HG03432 (cell line): ENCODE data around the gene RAB27B.

Source experiments
- ATAC-seq: cut with Tn5 transposase; IDR thresholded peaks from one replicate; pipeline ENCODE4 v1.9.1; 2021; ENCODE audit warnings: mild to moderate bottlenecking, moderate library complexity; ENCODE audit not compliant: unreplicated experiment

RAB27B gene

DNA sequence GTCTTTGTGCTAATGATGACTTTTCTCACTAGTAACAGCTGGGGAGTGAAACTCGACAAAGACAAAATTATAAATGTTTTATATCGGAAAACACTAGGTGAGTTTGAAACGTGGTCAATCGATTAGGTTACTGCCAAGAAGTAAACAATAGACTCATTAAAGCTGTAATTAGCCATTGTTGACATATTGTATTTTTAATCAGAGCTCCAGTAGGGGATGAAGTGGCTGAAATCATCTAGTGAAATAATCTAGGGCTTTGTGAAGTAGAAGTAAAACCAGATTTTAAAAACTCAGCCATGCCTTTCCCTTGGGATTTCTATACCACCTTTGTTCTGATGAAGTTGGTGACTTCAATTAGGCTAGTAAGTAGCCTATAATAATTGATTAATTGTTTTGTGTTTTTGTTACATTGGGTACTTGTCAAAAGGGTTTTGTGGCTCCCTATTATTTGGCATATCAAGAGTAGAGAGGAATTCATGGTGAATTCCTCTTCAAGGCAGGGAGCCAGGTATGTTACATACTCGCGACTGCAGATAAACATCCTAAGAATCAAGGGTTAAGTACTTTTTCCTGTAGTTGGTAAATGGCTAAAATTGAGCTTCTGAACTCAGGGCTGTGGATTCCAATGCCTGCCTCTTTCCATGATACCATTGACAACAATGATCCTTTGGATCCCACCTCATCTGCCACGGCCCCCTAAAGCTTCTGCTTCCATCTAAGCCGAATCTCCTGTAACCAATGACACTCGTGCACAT, 31.6 kb downstream of the RAB27B start:
- no peak for ATAC-seq

DNA sequence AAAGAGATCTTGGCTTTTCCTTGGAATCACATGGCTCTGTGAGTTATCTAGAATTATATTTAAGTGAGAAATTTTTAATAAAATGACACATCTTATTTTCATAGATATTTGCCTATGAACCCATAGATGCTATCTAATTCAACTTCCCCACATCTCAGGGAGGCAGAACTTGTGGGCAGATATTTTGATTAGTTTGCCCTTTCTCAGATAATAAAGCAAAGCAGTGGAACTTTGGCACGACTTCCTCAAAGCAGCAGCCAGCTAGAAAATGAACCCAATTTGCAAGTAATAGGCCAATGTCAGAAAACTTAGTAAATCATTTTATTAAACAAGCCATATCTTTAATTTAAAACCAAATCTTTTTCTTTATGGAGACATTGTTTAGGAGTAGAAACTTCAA, 32.7 kb downstream of the RAB27B start:
- no peak for ATAC-seq

DNA sequence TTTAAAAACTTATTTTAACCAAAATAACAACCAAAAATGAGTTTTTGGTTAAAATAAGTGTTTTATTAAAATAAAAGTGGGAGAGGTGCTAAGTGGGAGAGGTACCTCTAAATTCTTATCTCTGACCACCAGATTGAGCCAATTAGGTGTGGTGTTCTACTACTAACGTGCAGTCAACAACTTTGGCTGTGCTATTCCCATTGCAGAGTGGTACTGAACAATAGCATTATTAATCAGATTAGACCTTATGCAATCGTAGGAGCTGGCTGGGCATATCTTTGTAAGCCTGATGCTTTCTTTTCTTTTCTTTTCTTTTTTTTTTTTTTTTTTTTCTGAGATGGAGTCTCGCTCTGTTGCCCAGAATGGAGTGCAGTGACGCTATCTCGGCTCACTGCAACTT, 38.9 kb downstream of the RAB27B start:
- no peak for ATAC-seq

DNA sequence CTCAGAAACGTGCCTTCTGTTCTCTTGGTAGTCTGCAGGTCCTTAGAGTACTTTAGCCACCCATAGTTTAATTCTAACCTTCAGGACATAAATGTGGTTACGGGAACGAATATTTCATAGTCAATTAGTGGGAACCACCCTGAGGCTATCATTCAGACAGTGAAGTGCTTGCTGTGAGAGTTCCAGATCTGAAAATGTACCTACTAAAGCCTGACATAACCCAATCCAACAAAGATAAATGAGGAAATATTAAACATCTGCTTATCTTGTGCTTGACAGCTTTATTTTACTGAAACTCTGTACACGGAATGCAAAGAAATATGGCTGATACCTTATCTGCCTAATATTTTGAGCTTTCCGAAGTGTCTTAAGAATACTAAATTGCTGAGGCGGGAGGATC, 43.0 kb downstream of the RAB27B start:
- no peak for ATAC-seq

DNA sequence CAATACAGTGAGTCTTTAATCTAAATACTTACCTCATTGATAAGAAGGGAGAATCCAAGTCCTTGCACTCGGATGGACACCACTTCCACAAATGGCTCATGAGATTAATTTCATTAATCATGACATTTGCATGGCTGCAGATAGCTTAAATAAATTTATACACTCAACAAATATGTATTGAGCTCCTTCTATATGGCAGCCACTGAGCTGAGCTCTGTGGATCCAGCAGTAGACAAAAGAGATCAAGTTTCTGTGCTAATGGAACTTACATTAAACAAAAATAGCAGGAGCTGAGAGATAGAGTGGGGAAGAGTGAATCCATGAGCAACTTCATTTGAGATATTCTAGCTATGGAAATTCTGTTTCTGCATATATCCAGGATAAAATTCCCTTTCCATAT, 44.4 kb downstream of the RAB27B start:
- no peak for ATAC-seq

DNA sequence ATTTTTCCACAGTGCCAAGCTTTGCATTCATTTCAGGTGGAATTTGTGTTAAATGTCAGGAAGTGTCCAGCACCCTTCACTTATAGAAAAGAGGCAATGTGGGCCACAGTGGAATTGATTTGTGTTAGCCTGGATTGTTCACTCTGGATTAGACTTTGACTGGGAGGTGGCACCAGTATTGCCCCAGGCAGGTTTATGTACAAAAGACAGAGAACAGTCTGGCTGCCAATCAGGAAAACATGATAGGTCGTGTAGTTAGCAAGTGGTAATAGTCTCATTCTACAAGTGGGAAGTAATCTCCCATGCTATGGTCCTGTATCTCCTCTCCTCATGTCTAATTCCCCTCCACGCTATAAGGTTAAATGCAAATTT, 45.6 kb downstream of the RAB27B start:
- ATAC-seq, result no peak

DNA sequence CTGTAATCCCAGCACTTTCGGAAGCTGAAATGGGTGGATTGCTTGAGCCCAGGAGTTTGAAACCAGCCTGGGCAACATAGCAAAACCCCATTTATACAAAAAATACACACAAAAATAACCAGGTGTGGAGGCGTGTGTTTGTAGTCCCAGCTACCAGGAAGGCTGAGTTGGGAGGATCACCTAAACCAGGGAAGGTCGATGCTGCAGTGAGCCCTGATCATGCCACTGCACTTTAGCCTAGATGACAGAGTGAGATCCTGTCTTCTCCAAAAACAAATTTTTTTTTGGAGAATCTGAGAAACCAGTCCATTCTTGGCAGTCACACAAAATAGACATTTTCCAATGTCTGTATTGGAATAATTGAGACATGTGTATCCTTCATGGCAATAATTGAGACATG, 46.8 kb downstream of the RAB27B start:
- no peak for ATAC-seq

DNA sequence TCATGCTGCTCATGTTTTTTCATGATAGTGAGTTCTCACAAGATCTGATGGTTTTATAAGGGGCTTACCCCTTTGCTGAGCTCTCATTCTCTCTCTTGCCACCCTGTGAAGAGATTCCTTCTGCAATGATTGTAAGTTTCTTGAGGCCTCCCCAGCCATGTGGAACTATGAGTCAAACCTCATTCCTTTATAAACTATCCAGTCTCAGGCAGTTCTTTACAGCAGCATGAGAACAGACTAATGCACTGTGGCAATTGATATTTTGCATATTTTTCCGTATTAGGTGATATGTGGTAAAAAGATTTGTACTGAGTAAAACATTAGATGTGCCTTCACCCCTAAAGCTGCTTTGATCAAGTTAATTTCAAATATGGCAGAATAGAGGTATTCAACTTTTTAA, 48.8 kb downstream of the RAB27B start:
- no peak for ATAC-seq

DNA sequence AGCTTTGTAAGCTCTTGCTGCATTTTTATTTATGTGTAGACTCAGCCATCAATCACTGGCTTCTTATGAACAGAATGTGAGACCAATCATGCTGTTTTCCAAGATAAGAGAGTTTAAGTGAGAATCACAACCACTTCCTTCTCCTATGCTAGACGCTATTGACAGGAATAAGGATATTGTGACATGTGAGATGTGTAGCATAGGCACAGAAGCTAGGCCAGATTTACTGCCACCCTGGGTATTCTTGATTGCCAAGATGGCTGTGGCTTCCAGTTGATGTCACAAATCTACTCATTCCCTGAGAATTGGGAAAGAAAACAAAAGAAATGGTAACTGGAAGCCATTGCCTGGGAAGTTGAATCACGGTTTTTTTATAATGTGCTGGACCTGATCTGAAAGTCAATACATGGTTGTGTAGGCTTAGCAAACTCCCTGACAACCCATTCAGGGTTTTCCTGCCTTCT, 49.9 kb downstream of the RAB27B start:
- ATAC-seq, result no peak

DNA sequence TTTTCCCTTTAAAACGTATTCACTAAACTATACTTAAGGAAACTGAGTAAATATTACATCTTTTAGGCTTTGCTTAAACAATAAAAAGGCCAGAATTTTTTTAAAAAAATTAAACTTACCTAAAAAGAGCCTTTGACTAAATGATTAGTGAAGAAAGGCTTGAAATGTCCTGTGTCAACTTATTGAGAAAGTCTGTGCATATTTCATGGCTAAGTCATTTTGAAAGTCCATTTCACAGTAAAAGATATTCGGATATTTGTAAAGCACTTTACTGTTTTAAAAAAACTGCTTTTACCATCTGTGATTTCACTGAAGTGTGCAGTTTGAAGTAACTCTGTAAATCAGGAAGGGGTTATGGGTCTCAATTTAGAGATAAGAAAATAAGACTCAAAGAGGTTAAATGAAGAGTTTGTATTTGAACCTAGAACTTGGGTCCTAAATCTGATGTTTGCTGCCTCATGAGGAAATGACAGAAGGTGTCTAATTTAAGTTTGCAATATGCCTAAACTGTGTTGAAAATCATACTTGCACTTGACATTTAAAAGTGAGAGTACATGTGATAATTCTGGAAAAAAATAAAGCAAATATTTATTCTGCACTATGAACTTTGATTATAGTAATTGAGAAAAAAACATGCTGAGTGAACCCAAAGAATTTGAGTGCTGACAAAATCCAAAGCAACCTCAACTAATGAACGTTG, 50.5 kb downstream of the RAB27B start:
- no peak for ATAC-seq

DNA sequence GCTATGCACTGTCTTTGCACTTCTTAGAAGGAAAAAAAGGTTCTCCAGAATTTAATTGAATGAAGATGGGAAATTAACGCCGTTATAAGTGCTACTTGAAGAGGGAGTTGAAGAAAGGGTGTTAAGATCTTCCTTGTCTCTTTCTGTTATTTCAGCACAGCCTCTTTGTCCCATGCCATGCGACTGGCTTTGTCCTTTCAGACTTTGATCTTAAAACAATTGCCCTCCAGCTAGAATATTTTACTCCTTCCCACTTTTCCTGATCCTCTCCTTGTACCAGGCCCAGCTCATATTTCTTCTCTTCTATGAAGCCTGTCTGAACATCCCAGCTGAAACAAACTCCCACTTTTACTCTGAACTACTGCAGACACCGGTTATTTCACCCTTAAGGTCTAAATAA, 51.4 kb downstream of the RAB27B start:
- no peak for ATAC-seq

DNA sequence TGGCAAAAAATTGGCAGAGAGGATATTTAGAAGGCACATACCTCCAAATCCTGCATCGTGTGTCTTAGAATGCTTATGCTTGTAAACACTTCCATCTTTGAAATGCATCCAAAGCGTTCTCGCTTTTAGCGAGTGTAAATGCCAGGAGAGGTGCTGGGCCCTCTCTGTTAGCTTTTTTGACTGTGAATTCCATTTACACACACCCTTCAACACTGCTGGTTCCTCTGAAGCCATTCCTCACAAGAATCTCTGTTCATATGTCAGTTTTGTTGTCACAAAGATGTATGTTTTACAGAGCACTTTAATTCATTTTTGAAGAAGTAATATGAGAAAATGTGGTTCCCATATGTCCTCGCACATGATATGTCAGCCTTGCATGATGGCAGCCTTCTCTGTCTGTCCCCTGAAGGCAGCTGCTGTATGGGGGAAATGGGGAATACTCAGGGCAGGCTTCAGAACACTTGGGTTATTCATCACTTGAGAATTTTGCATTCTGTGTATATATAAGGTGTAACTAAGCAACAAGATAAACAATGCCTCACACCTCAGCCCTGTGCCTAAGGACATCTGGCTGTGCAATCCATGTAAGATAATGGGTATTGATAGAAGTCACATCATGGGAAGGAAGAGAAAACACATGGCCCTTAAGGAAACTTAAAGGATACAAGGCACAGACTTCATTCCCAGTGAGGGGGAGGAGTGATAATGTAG, 52.3 kb downstream of the RAB27B start:
- no peak for ATAC-seq

DNA sequence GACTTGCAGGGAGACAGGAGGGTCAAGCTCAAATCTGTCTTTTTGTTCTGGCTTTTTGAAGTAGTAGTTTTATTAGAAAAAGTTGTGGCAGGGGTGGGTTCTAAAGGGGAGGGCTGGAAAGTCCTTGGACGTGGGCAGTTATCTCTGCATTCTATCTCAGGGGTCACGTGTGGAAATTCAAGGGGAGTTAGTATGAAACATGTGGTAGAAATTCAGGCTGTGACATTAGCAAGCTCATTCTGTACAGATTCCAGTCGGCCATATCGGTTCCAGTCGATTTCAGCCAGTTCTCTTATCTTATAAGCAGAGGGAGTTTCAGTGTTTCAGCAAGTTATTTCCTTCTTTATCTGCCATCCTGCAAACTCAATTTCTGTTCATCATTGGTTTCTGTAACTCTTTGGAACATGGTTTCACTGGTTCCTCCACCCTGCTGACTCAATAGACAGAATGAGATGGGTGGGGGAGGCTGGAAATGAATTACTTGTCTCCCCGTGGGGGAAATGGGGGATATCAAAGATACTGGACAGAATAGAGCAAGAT, 53.0 kb downstream of the RAB27B start:
- no peak for ATAC-seq

DNA sequence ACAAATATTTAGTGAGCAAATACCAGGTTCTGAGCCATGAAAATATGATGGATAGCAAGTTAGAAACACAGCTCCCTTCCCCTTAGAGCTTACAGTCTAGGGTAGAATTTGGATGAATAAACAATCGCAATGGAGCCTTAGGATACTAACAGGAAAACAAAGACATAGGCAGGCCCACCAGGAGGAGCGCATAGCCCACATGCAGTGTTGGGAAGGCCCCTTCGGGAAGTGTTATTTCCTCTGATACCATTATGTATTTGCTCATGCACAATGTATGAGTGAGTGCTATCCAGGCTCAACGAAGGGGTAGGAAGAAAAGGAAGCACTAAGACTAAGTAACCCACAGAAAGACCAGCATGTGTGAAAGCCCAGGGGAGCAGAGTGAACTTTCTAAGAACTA, 54.0 kb downstream of the RAB27B start:
- no peak for ATAC-seq

DNA sequence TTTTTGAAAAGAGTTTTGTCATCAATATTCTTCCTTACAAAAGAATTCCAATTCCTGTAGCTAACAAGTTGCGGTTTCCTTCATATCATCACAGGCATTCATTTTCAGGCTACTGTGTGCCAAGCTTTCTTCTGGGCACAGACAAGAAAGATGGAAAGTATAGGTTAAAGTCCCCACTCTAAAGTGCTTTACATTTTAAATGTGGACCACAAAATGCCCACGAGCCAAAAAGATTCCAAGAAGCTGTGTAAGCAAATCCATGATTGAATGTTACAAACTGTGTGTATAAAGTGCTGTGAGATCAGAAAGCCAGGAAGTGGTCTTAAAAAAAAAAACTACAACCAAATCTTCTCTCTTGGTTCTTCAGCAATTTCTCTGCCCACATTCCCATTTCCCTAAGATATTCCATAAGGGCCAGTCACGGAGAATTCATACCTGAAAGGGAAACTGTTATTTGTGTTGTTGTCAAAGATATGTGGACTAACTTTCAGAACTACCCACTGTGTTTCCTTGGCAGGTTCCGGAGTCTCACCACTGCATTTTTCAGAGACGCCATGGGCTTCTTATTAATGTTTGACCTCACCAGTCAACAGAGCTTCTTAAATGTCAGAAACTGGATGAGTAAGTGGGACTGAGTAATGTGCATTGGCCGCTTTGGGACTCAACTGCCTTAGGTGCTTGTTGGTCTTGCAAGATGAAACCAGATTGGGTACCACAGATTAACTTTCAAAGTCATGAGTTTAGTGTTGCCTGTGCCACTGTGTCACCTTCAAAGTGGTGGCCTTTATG, 55.7 kb downstream of the RAB27B start:
- no peak for ATAC-seq

DNA sequence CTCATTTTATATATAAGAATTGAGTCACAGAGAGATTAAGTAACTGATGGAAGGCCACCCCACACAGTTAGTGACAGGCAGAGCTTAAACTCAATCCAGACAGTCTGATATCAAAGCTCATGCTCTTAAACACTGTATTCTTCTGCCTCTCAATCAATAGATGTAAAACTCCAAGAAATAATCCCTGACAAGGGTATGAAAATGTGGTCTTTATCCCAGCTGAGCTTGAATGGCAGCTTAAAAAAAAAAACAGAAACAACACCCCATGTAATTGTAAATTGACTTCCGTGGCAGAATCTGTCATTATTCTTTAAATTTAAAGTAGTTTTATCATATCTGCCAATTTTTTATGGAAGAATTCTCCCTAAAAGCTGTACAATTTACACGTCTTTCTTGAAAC, 60.1 kb downstream of the RAB27B start:
- ATAC-seq, result no peak

DNA sequence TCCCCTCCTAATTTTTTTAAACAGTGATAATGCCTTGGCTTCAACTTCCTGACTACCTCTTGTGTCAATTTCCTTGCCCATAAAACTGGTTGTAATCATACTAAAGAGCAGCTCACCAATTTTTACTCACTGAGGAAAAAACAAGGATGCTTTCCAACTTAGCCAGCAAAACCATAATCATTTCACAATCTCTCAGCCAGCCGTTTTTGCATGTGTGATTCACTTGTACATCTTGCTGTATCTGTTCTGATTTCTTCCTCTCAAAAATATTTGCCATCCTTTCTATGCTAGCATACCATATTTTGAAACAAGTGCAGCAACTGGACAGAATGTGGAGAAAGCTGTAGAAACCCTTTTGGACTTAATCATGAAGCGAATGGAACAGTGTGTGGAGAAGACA, 60.7 kb downstream of the RAB27B start:
- ATAC-seq, result no peak

DNA sequence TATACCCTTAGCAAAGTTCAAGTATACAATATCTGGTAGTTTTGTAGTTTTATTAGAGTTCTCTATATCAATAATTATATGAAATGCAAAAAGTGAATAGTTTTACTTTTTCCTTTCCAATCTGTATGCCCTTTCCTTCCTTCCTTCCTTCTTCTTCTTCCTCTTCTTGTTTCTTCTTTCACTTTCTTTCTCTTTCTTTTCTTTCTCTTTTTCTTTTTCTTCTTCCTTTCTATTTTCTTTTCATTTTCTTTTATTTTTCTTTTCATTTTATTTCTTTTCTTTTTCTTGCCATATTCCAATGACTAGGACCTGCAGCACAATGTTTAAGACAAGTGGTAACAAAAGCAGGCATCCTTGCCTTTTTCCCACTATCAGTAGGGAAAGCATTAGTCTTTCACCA, 71.2 kb downstream of the RAB27B start:
- ATAC-seq, result no peak

DNA sequence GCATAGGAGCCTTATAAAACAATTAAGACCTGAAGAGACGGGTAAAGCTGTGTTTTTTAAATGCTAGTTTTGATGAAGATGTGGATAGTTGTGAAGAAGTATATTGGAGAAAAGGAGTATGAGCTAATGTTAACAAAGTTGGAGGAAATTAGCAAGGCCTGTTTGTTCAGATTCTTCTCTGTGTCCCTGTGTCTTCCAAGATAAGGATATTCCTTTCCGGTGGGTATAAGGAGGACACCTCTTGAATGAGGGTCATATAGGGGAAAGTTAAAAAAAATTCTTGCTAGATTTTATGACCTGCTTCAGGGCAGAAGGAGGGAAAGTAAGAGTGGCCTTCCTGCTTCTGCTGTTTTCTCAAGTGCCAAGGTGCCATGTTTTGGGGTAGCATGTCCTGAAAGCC, 72.0 kb downstream of the RAB27B start:
- ATAC-seq, result no peak

DNA sequence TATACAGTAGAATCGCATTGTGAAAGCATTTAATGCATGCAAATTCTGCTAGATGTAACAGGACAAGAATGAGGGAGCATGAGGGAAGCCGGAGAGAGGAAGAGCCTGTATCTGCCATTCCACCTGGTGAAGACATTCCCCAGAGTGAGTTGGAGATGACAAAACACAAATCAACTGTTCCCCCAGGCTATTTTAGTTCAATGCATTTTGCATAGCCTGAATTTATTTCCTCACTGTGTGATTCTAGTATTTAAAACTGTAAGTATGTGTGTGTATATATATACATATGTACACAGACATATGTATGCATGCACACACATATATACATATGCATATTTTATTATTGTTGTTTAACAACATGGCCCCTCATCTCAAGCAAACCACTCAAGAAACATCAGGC, 76.3 kb downstream of the RAB27B start:
- ATAC-seq, result no peak

DNA sequence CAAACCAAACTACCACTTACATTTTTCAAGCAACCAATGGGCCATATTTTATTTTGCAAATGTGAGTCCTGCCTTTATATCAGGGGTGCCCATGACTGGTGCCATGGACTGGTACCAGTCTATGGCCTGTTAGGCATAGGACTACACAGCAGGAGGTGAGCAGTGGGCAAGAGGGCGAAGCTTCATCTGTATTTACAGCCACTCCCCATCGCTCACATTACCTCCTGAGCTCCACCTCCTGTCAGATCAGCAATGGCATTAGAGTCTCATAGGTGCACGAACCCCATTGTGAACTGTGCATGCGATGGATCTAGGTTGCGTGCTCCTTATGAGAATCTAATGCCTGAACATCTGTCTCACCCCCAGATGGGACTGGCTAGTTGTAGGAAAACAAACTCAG, 77.4 kb downstream of the RAB27B start:
- ATAC-seq, result no peak
